BJ (cell line): Measurements from ENCODE around the gene SOBP. TPM values are rescaled to one million over a fixed set of nuclear protein-coding genes. Genes with fewer than 3 reads are reported as not detected.

Experiments used
- CTCF ChIA-PET: fragments of 350-600 bp; formaldehyde crosslinking; extraction: SDS; loops from one replicate; lab custom pipeline; 2021; ENCODE audit warnings: antibody characterized with exemption, inconsistent platforms; lab: Yijun Ruan, JAX
- POLR2A ChIA-PET: fragments of 300-600 bp; sonication (Branson Sonifier 250); formaldehyde crosslinking; extraction: SDS; loops from one replicate; lab custom pipeline; 2021; ENCODE audit warnings: antibody characterized with exemption; lab: Charles Lee
- DNase-seq: peaks from one replicate; pipeline ENCODE4 v3.0.0-alpha.2; 2011; ENCODE audit warnings: low read depth
- H3K27me3 ChIP-seq: 2 replicates; pipeline ENCODE4 v1.6.0; 2011; ENCODE audit warnings: low read length; ENCODE audit not compliant: control insufficient read depth, insufficient read depth
- H3K36me3 ChIP-seq: 2 replicates; pipeline ENCODE4 v1.5.1; 2011; ENCODE audit warnings: low read length; ENCODE audit not compliant: control insufficient read depth, insufficient read depth
- H3K4me3 ChIP-seq: 2 replicates; pipeline ENCODE4 v1.5.1; 2011; ENCODE audit warnings: low read depth, mild to moderate bottlenecking, control low read depth, low read length
- polyA plus RNA-seq: library from polyadenylated mRNA; depleted of rRNA; stranded (reverse); fragments of >200 nt; gene quantifications from 2 replicates; pipeline ENCODE4 v1.2.3, GENCODE V29; 2011
- TF ChIP-seq, protein P1 (sequence below): IDR thresholded peaks from 2 replicates; pipeline ENCODE4 v1.5.1; 2011; ENCODE audit warnings: low read depth, mild to moderate bottlenecking, control low read depth, inconsistent platforms, low read length, moderate library complexity; ENCODE audit not compliant: insufficient read depth

SOBP gene
- polyA plus RNA-seq, 1 experiment, result not detected

DNA sequence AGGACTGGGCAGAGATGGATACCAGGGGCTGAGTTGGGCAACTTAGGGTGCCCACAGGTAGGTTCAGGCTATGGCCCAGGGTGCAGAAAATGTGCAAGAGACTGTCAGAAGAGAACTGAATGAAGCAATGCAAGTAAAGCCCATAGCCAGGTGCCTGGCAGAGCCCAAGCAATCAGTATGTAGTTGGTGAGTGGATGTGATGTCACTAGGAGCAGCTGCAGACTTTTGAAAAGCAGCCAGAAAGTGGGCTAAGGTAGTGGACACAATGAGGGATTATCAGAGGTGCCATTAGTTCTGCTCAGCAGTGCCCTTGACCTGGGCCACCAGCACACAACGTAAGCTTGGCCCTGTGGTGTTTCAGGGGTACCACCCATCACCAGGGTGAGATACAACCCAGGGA lies 135.3 kb downstream of the SOBP start:
- TF ChIP-seq, protein P1, sequence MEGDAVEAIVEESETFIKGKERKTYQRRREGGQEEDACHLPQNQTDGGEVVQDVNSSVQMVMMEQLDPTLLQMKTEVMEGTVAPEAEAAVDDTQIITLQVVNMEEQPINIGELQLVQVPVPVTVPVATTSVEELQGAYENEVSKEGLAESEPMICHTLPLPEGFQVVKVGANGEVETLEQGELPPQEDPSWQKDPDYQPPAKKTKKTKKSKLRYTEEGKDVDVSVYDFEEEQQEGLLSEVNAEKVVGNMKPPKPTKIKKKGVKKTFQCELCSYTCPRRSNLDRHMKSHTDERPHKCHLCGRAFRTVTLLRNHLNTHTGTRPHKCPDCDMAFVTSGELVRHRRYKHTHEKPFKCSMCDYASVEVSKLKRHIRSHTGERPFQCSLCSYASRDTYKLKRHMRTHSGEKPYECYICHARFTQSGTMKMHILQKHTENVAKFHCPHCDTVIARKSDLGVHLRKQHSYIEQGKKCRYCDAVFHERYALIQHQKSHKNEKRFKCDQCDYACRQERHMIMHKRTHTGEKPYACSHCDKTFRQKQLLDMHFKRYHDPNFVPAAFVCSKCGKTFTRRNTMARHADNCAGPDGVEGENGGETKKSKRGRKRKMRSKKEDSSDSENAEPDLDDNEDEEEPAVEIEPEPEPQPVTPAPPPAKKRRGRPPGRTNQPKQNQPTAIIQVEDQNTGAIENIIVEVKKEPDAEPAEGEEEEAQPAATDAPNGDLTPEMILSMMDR, result no peak
- ChIA-PET CTCF (no interaction called here), POLR2A (no interaction called here)
- Histone ChIP-seq H3K36me3 (no peaks in the 10 kb centered on the region), H3K27me3 (no peaks in the 10 kb centered on the region), H3K4me3 (no peak overlapping the region)
- DNase-seq, result no peak

DNA sequence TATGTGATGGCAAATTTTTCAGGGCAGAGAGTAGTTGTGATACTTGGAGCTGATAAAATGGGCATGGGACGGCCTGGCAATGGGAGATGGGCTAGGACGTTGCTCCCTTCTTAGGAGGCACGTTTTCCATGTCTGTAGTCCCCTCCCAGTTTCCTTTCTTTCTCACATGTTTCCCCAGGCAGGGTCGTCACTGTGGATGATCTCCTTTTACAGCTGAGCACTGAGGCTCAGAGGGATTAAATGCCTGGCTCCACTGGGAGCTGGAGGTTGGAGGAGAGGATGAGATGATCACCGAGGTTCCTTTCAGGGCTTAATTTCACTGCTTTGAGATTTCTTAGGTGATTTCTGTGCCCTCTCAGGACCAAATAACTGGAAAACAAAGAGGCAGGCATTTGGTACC lies 136.7 kb downstream of the SOBP start:
- TF ChIP-seq, protein P1, result no peak
- Histone ChIP-seq H3K27me3 (no peaks in the 10 kb centered on the region), H3K36me3 (no peaks in the 10 kb centered on the region), H3K4me3 (no peak overlapping the region)
- POLR2A ChIA-PET, result no interaction called here
- DNase-seq, result no peak
- CTCF ChIA-PET, result no interaction called here

DNA sequence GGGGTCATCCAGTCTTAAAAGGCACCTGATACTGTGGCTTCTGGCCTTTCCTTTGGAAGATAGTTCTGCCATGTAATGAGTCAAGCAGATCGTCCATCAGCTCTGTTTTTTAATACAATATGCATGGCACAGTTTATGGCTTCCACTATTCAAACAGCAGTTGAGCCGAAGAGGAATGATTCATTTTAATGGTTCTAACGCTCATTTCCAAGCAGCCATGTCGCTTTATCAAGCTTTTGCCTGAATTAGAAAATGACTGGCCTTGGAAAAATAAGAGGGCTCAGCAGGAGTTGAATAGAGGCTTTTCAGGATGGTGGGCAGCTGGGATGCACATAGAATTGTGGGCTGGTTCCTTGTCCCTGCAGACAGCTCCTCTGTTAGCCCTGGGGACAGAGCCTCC lies 138.1 kb downstream of the SOBP start:
- POLR2A ChIA-PET, result interaction anchor here (0.7 kb wide), 1 partner anchor 1467 kb away, joined by 3 read pairs; the partner anchor contains the start of gene SESN1
- no peak for DNase-seq
- Histone ChIP-seq H3K27me3 (no peaks in the 10 kb centered on the region), H3K4me3 (no peak overlapping the region), H3K36me3 (no peaks in the 10 kb centered on the region)
- CTCF ChIA-PET, result interaction anchor here (1.1 kb wide), 1 partner anchor 13 kb away, joined by 3 read pairs; no protein-coding TSS in a partner anchor
- TF ChIP-seq, protein P1, result no peak

DNA sequence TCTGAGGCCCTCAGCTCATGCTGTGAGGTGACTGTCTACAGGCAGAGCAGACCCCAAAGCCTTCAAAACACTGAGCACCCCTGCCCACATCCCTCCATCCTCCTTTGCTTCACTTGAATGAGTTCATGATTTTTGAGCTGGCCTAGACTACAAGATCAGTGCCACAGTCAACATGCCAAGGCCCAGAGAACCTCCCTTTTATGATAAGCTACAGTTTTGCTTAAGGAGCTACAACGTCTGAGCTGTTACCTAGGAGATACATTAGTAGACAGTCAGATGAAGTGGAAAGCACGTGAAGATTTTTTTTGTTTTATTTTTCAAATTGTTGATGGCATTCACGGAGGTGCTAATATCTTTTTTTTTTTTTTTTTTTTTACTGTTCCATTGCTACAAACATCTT lies 139.0 kb downstream of the SOBP start:
- Histone ChIP-seq H3K4me3 (no peak overlapping the region), H3K27me3 (peaks cover 4% of the 10 kb centered on the region; the same call in 1 of the 2 replicates), H3K36me3 (no peaks in the 10 kb centered on the region)
- no peak for DNase-seq
- ChIA-PET POLR2A (no interaction called here), CTCF (interaction anchor here (1.3 kb wide), 1 partner anchor 22 kb away, joined by 6 read pairs; no protein-coding TSS in a partner anchor)
- TF ChIP-seq, protein P1, result no peak

DNA sequence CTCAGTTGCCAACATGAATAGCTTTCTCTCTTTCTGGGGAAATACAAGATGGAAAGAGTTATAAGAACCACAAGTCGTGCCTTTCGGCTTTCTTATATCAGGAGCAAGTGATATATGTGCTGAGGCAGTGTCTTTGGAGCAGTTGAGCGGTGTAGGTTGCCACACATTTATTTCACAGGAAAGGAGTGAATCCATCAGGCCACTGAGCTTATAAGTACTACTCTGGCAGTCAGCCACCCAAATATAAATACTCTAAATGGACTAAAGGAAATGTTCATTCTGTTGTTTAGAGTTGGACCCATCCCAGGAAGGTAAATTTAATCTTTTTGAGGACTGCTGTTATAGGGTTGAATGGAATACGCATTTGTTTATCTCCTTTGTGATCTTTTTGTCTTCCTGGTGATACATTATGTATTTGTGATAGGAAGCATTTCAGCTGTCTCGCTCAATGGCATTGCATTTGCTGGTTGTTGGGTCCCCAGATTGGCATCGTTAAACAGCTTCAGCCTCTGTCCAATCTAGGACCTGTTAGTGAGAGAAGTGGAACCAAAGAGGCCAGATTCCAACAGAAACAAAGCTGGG lies 139.7 kb downstream of the SOBP start:
- ChIA-PET POLR2A (no interaction called here), CTCF (interaction anchor here (1.3 kb wide), 1 partner anchor 22 kb away, joined by 6 read pairs; no protein-coding TSS in a partner anchor)
- DNase-seq, result no peak
- peaks cover 4% of the 10 kb centered on the region; the same call in 1 of the 2 replicates for H3K27me3 ChIP-seq
- TF ChIP-seq, protein P1, result no peak
- H3K4me3 ChIP-seq, result no peak overlapping the region
- H3K36me3 ChIP-seq, result no peaks in the 10 kb centered on the region
